Measurements from ENCODE around the gene ALPL. TPM values are rescaled to one million over a fixed set of nuclear protein-coding genes. Genes with fewer than 3 reads are reported as not detected.
A peak's percentile ranks its signal among the peaks of the same experiment; 100 is the strongest.

The ALPL gene
- total RNA-seq, 1 experiment from 2014 or later = not detected

- Histone ChIP-seq H3K27me3 (ENCODE audit: insufficient read depth, low read depth) (no peaks in the 10 kb centered on the region), H2AFZ (no peak overlapping the region), H3K27ac (0 out of 2 replicates have a peak overlapping the region, but pooled peaks have one; percentile 96), H3K36me3 (ENCODE audit: low read depth) (no peaks in the 10 kb centered on the region), H3K4me2 (no peak overlapping the region), H3K9me2 (ENCODE audit: insufficient read depth) (no peaks in the 10 kb centered on the region), H3K9me3 (ENCODE audit: insufficient read depth, low read depth) (no peaks in the 10 kb centered on the region), H3K4me1 (replicated peaks; ENCODE audit: insufficient read depth) (peaks cover 57% of the 10 kb centered on the region), H3K4me3 (no peak overlapping the region), H4K20me1 (ENCODE audit: insufficient read depth) (no peaks in the 10 kb centered on the region), H3K79me2 (ENCODE audit: low read depth) (0 out of 2 replicates have a peak, but pooled peaks cover 5% of the 10 kb centered on the region), H3F3A (ENCODE audit: insufficient read depth, low read depth) (peaks cover 36% of the 10 kb centered on the region)
- BruUV-seq (replicated peaks) = no TSS peak
- DNase-seq = no peak
- CTCF ChIA-PET = interaction anchor here (0.6 kb wide), 1 partner anchor 1638 kb away, joined by 7 read pairs; no protein-coding TSS in a partner anchor
- no peak for TF ChIP-seq EZH2 (IDR thresholded peaks at IDR 0.05; ENCODE audit: low read depth)
- POLR2A ChIA-PET (ENCODE audit: unreplicated experiment) = interaction anchor here (0.6 kb wide), 1 partner anchor 9 kb away, joined by 11 read pairs; no protein-coding TSS in a partner anchor
- intact Hi-C loops (cut with micrococcal nuclease; ENCODE audit: unreplicated experiment) = loop anchor here (5.0 kb wide), 1 partner anchor 32 kb away; no protein-coding TSS in a partner anchor
Observed at GRCh38 chr1:21624571-21625389, 115.6 kb downstream of the ALPL start.

- H3K9me2 ChIP-seq (ENCODE audit: insufficient read depth) = no peaks in the 10 kb centered on the region
- H3K4me2 ChIP-seq = peak overlapping the region; percentile 56
- H3K9me3 ChIP-seq (ENCODE audit: insufficient read depth, low read depth) = no peaks in the 10 kb centered on the region
- no peak overlapping the region for H3K4me3 ChIP-seq
- ChIA-PET POLR2A (ENCODE audit: unreplicated experiment) (no interaction called here), CTCF (no interaction called here)
- peaks cover 38% of the 10 kb centered on the region for H3F3A ChIP-seq (ENCODE audit: insufficient read depth, low read depth)
- intact Hi-C loops (cut with micrococcal nuclease; ENCODE audit: unreplicated experiment) = loop anchor here (1.0 to 5.0 kb wide), 3 partner anchors 9 to 33 kb away; no protein-coding TSS in a partner anchor
- peak overlapping the region; percentile 96 for H3K27ac ChIP-seq
- 0 out of 2 replicates have a peak, but pooled peaks cover 5% of the 10 kb centered on the region for H3K79me2 ChIP-seq (ENCODE audit: low read depth)
- no peak overlapping the region for H2AFZ ChIP-seq
- no TSS peak for BruUV-seq (replicated peaks)
- no peaks in the 10 kb centered on the region for H4K20me1 ChIP-seq (ENCODE audit: insufficient read depth)
- peaks cover 66% of the 10 kb centered on the region for H3K4me1 ChIP-seq (replicated peaks; ENCODE audit: insufficient read depth)
- no peaks in the 10 kb centered on the region for H3K36me3 ChIP-seq (ENCODE audit: low read depth)
- DNase-seq = no peak
- TF ChIP-seq EZH2 (IDR thresholded peaks at IDR 0.05; ENCODE audit: low read depth) = no peak
- TF ChIP-seq CTCF (conservative IDR thresholded peaks at IDR 0.05) = no peak
- no peaks in the 10 kb centered on the region for H3K27me3 ChIP-seq (ENCODE audit: insufficient read depth, low read depth)
Observed at GRCh38 chr1:21625390-21626190, 116.4 kb downstream of the ALPL start.

- peak; percentile 97 to 98 for DNase-seq
- no peak overlapping the region for H3K4me3 ChIP-seq
- intact Hi-C loops (cut with micrococcal nuclease; ENCODE audit: unreplicated experiment) = loop anchor here (1.0 to 5.0 kb wide), 4 partner anchors 7 to 35 kb away; no protein-coding TSS in a partner anchor
- no TSS peak for BruUV-seq (replicated peaks)
- no peak overlapping the region for H2AFZ ChIP-seq
- no peaks in the 10 kb centered on the region for H4K20me1 ChIP-seq (ENCODE audit: insufficient read depth)
- peak overlapping the region; percentile 96 for H3K27ac ChIP-seq
- peak overlapping the region; percentile 56; the same call in 1 of the 2 replicates for H3K4me2 ChIP-seq
- no peak for TF ChIP-seq CTCF (conservative IDR thresholded peaks at IDR 0.05)
- TF ChIP-seq EZH2 (IDR thresholded peaks at IDR 0.05; ENCODE audit: low read depth) = no peak
- peaks cover 38% of the 10 kb centered on the region for H3F3A ChIP-seq (ENCODE audit: insufficient read depth, low read depth)
- H3K9me2 ChIP-seq (ENCODE audit: insufficient read depth) = no peaks in the 10 kb centered on the region
- no peaks in the 10 kb centered on the region for H3K27me3 ChIP-seq (ENCODE audit: insufficient read depth, low read depth)
- no peaks in the 10 kb centered on the region for H3K9me3 ChIP-seq (ENCODE audit: insufficient read depth, low read depth)
- POLR2A ChIA-PET (ENCODE audit: unreplicated experiment) = interaction anchor here (0.6 to 1.4 kb wide), 4 partner anchors 12 to 138 kb away, joined by 3 to 19 read pairs (median 8); no protein-coding TSS in a partner anchor
- no peaks in the 10 kb centered on the region for H3K79me2 ChIP-seq (ENCODE audit: low read depth)
- peaks cover 69% of the 10 kb centered on the region for H3K4me1 ChIP-seq (replicated peaks; ENCODE audit: insufficient read depth)
- CTCF ChIA-PET = interaction anchor here (0.6 to 0.7 kb wide), 3 partner anchors 11 to 386 kb away, joined by 3 to 10 read pairs (median 8); no protein-coding TSS in a partner anchor
- H3K36me3 ChIP-seq (ENCODE audit: low read depth) = no peaks in the 10 kb centered on the region
Observed at GRCh38 chr1:21626921-21627339, 117.7 kb downstream of the ALPL start.

Other genes starting within 250 kb of the ALPL start
- 80.8 and 82.1 TPM in 2 replicates for gene ECE1, start 219.0 kb upstream of the ALPL start, total RNA-seq (2021)
- 19.2 and 23.6 TPM in 2 replicates for gene NBPF3, start 69.3 kb upstream of the ALPL start, total RNA-seq (2021)
- gene RAP1GAP, start 159.9 kb downstream of the ALPL start, total RNA-seq (2021) = 22.7 and 30.2 TPM in 2 replicates